Measurements from ENCODE around the gene JARID2. TPM values are rescaled to one million over a fixed set of nuclear protein-coding genes. Genes with fewer than 3 reads are reported as not detected.

JARID2 gene
- polyA plus RNA-seq, 1 donor from 2014 or later = 25.5 TPM

DNA sequence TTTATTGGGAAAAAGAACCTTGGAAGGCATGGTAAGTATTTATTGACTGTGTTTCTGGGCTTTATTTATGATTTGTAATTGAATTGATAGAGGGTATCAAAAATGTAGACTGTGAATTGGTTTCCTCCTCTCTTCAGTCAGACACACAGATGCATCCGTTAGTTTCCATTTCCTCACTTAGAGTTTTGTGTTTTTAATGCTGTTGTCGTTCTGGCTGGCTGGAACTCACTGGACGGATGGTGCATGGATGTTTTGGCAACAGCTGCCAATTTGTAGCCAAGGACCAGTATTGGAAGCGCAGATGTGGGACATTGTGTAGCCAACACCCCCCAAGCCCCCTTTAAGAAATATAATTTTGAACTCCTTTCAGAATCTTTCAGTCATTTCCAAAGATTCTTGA is 134.5 kb downstream of the JARID2 start:
- Histone ChIP-seq H3K4me2 (ENCODE audit: low read length) (no peak overlapping the region), H3K9me2 (ENCODE audit: insufficient read depth, low read length) (no peaks in the 10 kb centered on the region)

GRCh38 chr6:15382089-15382488 is 136.2 kb downstream of the JARID2 start:
- H3K9ac ChIP-seq (ENCODE audit: low read length) = no peak overlapping the region
- peaks cover 82% of the 10 kb centered on the region for H3K79me2 ChIP-seq (replicated peaks; ENCODE audit: insufficient read depth, low read length)
- H3K4me3 ChIP-seq (ENCODE audit: low read length) = no peak overlapping the region
- no peaks in the 10 kb centered on the region for H3F3A ChIP-seq (ENCODE audit: insufficient read depth, low read length, poor library complexity, severe bottlenecking)
- no peak overlapping the region for H2AFZ ChIP-seq (ENCODE audit: low read depth, low read length)
- no peaks in the 10 kb centered on the region for H3K9me3 ChIP-seq (ENCODE audit: low read length)
- H3K27me3 ChIP-seq (ENCODE audit: insufficient read depth, low read depth, low read length) = no peaks in the 10 kb centered on the region
- no peaks in the 10 kb centered on the region for H4K20me1 ChIP-seq (ENCODE audit: insufficient read depth)
- TF ChIP-seq MXI1 (conservative IDR thresholded peaks at IDR 0.05; ENCODE audit: poor library complexity, severe bottlenecking) = no peak
- TF ChIP-seq SMC3 (conservative IDR thresholded peaks at IDR 0.05; ENCODE audit: poor library complexity) = no peak
- TF ChIP-seq RAD21 (conservative IDR thresholded peaks at IDR 0.05) = no peak
- TF ChIP-seq POLR2AphosphoS5 (IDR thresholded peaks at IDR 0.05) = no peak
- TF ChIP-seq EP300 (conservative IDR thresholded peaks at IDR 0.05; ENCODE audit: poor library complexity, severe bottlenecking) = no peak
- TF ChIP-seq REST (IDR thresholded peaks at IDR 0.05; ENCODE audit: borderline replicate concordance) = no peak
- TF ChIP-seq TAF1 (IDR thresholded peaks at IDR 0.05; ENCODE audit: low read depth) = no peak
- TF ChIP-seq CTCF (IDR thresholded peaks at IDR 0.05; ENCODE audit: poor library complexity, severe bottlenecking) = no peak
- no peak for TF ChIP-seq EZH2 (IDR thresholded peaks at IDR 0.05; ENCODE audit: borderline replicate concordance, insufficient read depth, low read length, poor library complexity, severe bottlenecking)
- H3K27ac ChIP-seq (ENCODE audit: low read length) = no peak overlapping the region
- no peaks in the 10 kb centered on the region for H3K9me2 ChIP-seq (ENCODE audit: insufficient read depth, low read length)
- H3K36me3 ChIP-seq (ENCODE audit: insufficient read depth, low read length) = no peaks in the 10 kb centered on the region
- no peak overlapping the region for H3K4me2 ChIP-seq (ENCODE audit: low read length)

More for the DNA sequence above, 134.5 kb downstream of the JARID2 start:
- Histone ChIP-seq H3K27ac (ENCODE audit: low read length) (no peak overlapping the region), H3K27me3 (ENCODE audit: insufficient read depth, low read depth, low read length) (no peaks in the 10 kb centered on the region), H2AFZ (ENCODE audit: low read depth, low read length) (no peak overlapping the region), H3K9ac (ENCODE audit: low read length) (no peak overlapping the region), H3K4me3 (ENCODE audit: low read length) (no peak overlapping the region), H3K9me3 (ENCODE audit: low read length) (no peaks in the 10 kb centered on the region), H3K79me2 (replicated peaks; ENCODE audit: insufficient read depth, low read length) (peaks cover 68% of the 10 kb centered on the region), H3F3A (ENCODE audit: insufficient read depth, low read length, poor library complexity, severe bottlenecking) (no peaks in the 10 kb centered on the region), H3K36me3 (ENCODE audit: insufficient read depth, low read length) (no peaks in the 10 kb centered on the region), H4K20me1 (ENCODE audit: insufficient read depth) (no peaks in the 10 kb centered on the region)
- TF ChIP-seq RAD21 (conservative IDR thresholded peaks at IDR 0.05) (no peak), EZH2 (IDR thresholded peaks at IDR 0.05; ENCODE audit: borderline replicate concordance, insufficient read depth, low read length, poor library complexity, severe bottlenecking) (no peak), REST (IDR thresholded peaks at IDR 0.05; ENCODE audit: borderline replicate concordance) (no peak), POLR2AphosphoS5 (IDR thresholded peaks at IDR 0.05) (no peak), TAF1 (IDR thresholded peaks at IDR 0.05; ENCODE audit: low read depth) (no peak)
